ENCODE data around the gene RAX.

RAX gene

GRCh38 chr18:59286341-59286740 lies 13.1 kb upstream of the RAX start:
- no peak for DNase-seq (ENCODE audit: low read depth)
- H3K4me3 ChIP-seq (ENCODE audit: low read length) = no peak overlapping the region
- TF ChIP-seq, protein P1, sequence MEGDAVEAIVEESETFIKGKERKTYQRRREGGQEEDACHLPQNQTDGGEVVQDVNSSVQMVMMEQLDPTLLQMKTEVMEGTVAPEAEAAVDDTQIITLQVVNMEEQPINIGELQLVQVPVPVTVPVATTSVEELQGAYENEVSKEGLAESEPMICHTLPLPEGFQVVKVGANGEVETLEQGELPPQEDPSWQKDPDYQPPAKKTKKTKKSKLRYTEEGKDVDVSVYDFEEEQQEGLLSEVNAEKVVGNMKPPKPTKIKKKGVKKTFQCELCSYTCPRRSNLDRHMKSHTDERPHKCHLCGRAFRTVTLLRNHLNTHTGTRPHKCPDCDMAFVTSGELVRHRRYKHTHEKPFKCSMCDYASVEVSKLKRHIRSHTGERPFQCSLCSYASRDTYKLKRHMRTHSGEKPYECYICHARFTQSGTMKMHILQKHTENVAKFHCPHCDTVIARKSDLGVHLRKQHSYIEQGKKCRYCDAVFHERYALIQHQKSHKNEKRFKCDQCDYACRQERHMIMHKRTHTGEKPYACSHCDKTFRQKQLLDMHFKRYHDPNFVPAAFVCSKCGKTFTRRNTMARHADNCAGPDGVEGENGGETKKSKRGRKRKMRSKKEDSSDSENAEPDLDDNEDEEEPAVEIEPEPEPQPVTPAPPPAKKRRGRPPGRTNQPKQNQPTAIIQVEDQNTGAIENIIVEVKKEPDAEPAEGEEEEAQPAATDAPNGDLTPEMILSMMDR (IDR thresholded peaks at IDR 0.05; ENCODE audit: insufficient read depth, low read depth, low read length, missing control alignments) = no peak

GRCh38 chr18:59282341-59282740 lies 9.1 kb upstream of the RAX start:
- no peak overlapping the region for H3K4me3 ChIP-seq (ENCODE audit: low read length)
- no peak for DNase-seq (ENCODE audit: low read depth)
- TF ChIP-seq, protein P1 (IDR thresholded peaks at IDR 0.05; ENCODE audit: insufficient read depth, low read depth, low read length, missing control alignments) = no peak

GRCh38 chr18:59279722-59280121 lies 6.5 kb upstream of the RAX start:
- DNase-seq (ENCODE audit: low read depth) = no peak
- no peak overlapping the region for H3K4me3 ChIP-seq (ENCODE audit: low read length)
- TF ChIP-seq, protein P1 (IDR thresholded peaks at IDR 0.05; ENCODE audit: insufficient read depth, low read depth, low read length, missing control alignments) = no peak

DNA sequence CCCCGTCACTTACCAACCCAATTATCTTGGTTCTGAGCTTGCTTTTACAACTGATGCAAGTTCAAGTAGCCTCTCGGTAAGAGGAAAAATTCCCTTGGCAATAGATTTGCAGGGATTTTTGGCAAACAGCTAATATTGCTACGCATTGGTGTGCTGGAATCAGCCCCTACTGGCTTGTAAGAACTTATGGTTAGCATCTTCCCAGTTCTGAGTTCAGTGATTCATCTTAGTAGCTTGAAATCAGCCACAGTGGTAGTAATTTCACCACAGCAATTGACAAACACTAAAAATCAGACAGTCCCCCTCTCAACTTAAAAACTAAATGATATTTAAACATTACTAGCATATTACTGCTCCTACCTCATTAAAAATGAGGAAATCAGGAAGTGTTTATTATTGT lies 5.9 kb upstream of the RAX start:
- TF ChIP-seq, protein P1 (IDR thresholded peaks at IDR 0.05; ENCODE audit: insufficient read depth, low read depth, low read length, missing control alignments) = no peak
- H3K4me3 ChIP-seq (ENCODE audit: low read length) = no peak overlapping the region
- DNase-seq (ENCODE audit: low read depth) = no peak

GRCh38 chr18:59278793-59279192 lies 5.5 kb upstream of the RAX start:
- H3K4me3 ChIP-seq (ENCODE audit: low read length) = no peak overlapping the region
- TF ChIP-seq, protein P1 (IDR thresholded peaks at IDR 0.05; ENCODE audit: insufficient read depth, low read depth, low read length, missing control alignments) = no peak
- DNase-seq (ENCODE audit: low read depth) = no peak

DNA sequence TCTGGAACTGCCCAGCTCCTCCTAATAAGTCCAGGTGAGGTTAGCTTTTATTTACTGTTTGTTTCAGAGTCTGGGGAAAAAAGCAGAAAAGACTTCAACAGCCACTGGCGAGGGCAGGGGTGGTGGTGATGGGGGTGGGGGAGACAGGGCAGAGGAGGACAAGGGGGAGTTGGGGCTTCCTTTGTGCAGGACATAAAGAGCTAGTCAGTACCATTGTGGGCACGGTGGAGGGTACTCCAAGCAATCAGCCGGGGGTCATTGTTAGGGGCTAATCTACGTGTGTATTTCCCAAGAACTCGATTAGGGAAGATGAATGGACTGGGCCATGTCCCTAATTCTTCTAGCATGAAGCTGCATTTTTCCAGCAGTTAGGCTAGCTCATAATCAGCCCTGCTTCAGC lies 2.8 kb upstream of the RAX start:
- H3K4me3 ChIP-seq (ENCODE audit: low read length) = no peak overlapping the region
- no peak for DNase-seq (ENCODE audit: low read depth)

DNA sequence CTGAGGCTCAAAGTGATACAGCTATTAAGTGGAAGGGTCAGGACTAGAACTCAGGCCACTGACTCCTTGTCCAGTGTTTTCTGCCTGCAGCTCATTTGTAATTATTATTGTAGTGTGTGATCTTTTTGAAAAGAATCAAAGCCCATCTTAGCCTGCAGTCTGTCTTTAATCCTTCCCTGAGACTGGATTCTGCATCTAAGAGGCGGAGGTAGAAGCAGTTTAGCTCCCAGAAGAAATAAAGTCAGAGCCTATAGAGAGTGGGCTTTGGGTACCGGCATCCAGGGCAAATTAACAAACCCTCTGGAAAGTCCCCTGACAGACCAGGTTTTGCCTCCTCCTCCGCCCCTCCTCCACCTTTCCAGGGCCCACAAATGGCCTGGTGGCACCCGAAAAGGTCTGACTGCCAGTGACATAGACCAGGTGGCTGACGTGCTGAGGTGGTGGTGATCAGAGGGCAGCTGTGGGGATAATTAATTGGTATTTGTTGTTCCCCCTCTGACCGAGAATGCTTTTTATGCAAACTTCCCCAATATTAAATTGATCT lies 2.2 kb upstream of the RAX start:
- H3K4me3 ChIP-seq (ENCODE audit: low read length) = no peak overlapping the region
- no peak for DNase-seq (ENCODE audit: low read depth)
- TF ChIP-seq, protein P1 (IDR thresholded peaks at IDR 0.05; ENCODE audit: insufficient read depth, low read depth, low read length, missing control alignments) = no peak

More for the DNA sequence above, 2.8 kb upstream of the RAX start:
- TF ChIP-seq, protein P1 (IDR thresholded peaks at IDR 0.05; ENCODE audit: insufficient read depth, low read depth, low read length, missing control alignments) = no peak

All from epithelial cell of esophagus (primary cell).